Activated CD4-positive, CD25-positive, alpha-beta regulatory T cell treated with anti-CD3 and anti-CD28 coated beads, Interleukin-2, amount 50 U/mL, for 72 hours (primary cell): ENCODE results near the gene ZFP92.
A peak's percentile ranks its signal among the peaks of the same experiment; 100 is the strongest.

Experiments used
- DNase-seq: peaks from one replicate; pipeline ENCODE4 v3.0.0; 2021

The ZFP92 gene

GRCh38 chrX:153457827-153458466 is 46.7 kb downstream of the ZFP92 start:
- no peak for DNase-seq

- DNase-seq, result no peak
Measured at GRCh38 chrX:153458476-153458875, 47.2 kb downstream of the ZFP92 start.

- DNase-seq, result no peak
Measured at GRCh38 chrX:153459986-153460385, 48.7 kb downstream of the ZFP92 start.

GRCh38 chrX:153460826-153461225 is 49.6 kb downstream of the ZFP92 start:
- DNase-seq, result peak; percentile 44
